GM12891 (cell line): ENCODE results near the gene SBK2.
A peak's percentile ranks its signal among the peaks of the same experiment; 100 is the strongest.

Experiments used
- DNase-seq: peaks from one replicate; pipeline ENCODE4 v3.0.0; 2011; ENCODE audit warnings: low spot score; ENCODE audit not compliant: insufficient read length
- FAIRE-seq: peaks from 2 replicates; lab custom pipeline; 2011; peaks lifted over from hg19 to GRCh38; lab: Jason Lieb, UNC
- PAX5 ChIP-seq: IDR thresholded peaks from 2 replicates; pipeline ENCODE4 v1.6.1; 2011; ENCODE audit warnings: low read length, moderate library complexity, mild to moderate bottlenecking; ENCODE audit not compliant: insufficient read depth, severe bottlenecking
- POLR2A ChIP-seq: IDR thresholded peaks from 2 replicates; pipeline ENCODE4 v1.6.1; 2011; ENCODE audit warnings: low read depth, low read length, control low read depth
- POLR2AphosphoS5 ChIP-seq: IDR thresholded peaks from 2 replicates; pipeline ENCODE4 v1.6.1; 2011; ENCODE audit warnings: low read depth, low read length, control low read depth
- POU2F2 ChIP-seq: IDR thresholded peaks from 2 replicates; pipeline ENCODE4 v1.6.1; 2011; ENCODE audit warnings: low read depth, mild to moderate bottlenecking, control low read depth, low read length, moderate library complexity
- SPI1 ChIP-seq: IDR thresholded peaks from 2 replicates; pipeline ENCODE4 v1.6.1; 2011; ENCODE audit warnings: low read depth, low read length, control low read depth
- TAF1 ChIP-seq: IDR thresholded peaks from 2 replicates; pipeline ENCODE4 v1.6.1; 2011; ENCODE audit warnings: low read depth, low read length, control low read depth

Gene SBK2

DNA sequence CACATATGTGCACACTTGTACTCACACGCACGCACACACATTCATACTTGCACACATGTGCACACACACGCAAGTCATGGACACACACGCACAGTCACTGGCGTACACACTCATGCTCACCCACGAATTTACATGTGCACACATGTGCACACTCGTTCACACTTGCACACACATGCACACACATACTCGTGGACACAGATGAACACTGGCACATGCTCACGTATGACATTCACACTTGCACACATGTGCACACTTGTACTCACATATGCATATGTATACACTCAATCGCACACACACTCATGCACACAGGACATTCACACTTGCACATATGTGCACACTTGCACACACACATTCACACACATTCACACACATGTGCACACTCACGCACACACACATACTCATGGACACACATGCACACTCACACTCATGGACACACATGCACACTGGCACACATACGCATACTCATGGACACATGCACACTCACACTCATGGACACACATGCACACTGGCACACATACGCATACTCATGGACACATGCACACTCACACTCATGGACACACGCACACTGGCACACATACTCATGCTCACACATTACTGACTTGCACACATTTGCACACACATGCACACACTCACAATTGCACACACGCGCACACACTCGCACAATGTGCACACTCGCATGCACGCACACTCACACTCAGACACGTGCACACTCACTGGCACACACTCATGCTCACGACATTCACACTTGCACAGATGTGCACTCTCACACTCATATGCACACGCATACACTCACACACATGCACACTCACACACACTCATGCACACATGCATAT is 9.5 kb downstream of the SBK2 start:
- DNase-seq (no peak), FAIRE-seq (peak; percentile 38)
- TF ChIP-seq TAF1 (no peak), POLR2A (no peak), SPI1 (no peak), POLR2AphosphoS5 (no peak), POU2F2 (no peak), PAX5 (no peak)

GRCh38 chr19:55526216-55527196 is 10.4 kb downstream of the SBK2 start:
- TF ChIP-seq TAF1 (no peak), POLR2AphosphoS5 (no peak), SPI1 (no peak), POLR2A (no peak), PAX5 (no peak), POU2F2 (no peak; the same call in 1 of the 2 replicates)
- DNase-seq, result no peak
- peak; percentile 83 for FAIRE-seq

- no peak for DNase-seq
- no peak for TF ChIP-seq SPI1
- TF ChIP-seq POU2F2, result no peak
- TF ChIP-seq PAX5, result no peak
- no peak for TF ChIP-seq TAF1
- no peak for TF ChIP-seq POLR2AphosphoS5
- no peak for TF ChIP-seq POLR2A
- no peak for FAIRE-seq
Measured at GRCh38 chr19:55525289-55526101, 11.4 kb downstream of the SBK2 start.

DNA sequence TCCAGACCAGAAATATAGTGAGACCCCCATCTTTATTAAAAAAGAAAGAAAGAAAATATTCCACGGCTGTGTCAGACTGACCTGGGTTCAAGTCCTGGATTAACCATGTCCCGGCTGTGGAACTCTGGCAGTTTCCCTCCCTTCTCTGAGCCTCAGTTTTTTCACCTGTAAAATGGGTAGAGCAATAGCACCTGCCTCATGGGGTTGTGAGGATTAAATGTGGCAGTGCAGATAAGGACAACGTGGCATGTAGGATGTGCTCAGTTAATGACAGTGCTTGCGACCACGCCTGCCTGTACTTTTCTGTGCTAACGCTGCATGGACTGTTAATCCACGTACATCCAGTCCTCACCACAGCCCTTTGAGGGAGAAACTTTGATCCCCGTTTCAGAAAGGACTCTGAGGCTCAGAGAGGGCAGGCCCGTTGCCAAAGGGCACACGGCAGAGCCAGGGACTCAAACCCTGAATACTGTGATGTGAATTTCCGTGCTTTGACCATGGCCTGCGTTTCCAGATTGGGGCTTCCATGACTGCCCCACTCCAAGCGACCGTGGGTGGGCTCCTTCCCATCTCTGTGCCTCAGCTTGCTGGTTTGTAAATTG is 16.1 kb downstream of the SBK2 start:
- TF ChIP-seq POLR2AphosphoS5, result no peak
- no peak for TF ChIP-seq POU2F2
- no peak for TF ChIP-seq TAF1
- no peak for TF ChIP-seq POLR2A
- no peak for TF ChIP-seq SPI1
- no peak for TF ChIP-seq PAX5

DNA sequence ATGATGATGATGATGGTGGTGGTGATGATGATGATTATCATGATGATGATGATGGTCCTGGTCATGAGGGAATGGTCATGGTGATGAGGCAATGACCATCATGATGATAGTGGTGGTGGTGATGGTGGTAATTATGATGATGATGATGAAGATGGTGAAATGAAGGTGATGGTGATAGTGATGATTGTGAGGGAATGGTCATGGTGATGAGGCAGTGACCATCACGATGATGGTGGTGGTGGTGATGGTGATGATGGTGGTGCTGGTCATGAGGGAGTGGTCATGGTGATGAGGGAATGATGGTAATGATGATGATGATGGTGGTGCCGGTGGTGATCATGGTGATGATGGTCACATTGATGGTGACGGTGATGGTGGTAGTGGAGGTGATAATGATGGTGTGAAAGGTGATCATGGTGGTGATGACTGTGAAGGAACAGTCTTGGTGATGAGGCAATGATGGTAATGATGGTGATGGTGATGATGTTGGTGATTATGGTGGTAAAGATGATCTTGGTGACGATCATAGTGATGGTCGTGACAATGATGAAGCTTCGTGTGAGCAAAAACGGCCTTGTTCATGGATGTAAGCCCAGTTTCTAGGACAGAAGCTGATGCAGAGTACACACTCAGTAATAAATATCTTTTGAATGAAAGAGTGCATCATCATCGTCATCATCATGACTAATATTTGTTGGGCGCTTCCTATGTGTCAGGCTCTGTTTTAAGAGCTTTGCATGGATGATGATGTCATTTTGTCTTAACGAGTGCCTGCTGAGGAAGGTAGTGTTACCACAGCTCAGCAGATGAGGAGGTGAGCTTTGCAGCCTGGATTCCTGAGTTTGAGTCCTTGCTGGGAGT is 17.3 kb downstream of the SBK2 start:
- TF ChIP-seq TAF1 (no peak), POLR2A (no peak), POU2F2 (no peak), PAX5 (no peak), SPI1 (no peak), POLR2AphosphoS5 (no peak)
- FAIRE-seq, result peak; percentile 51
- no peak for DNase-seq

More for the DNA sequence above, 16.1 kb downstream of the SBK2 start:
- DNase-seq (no peak), FAIRE-seq (no peak)

DNA sequence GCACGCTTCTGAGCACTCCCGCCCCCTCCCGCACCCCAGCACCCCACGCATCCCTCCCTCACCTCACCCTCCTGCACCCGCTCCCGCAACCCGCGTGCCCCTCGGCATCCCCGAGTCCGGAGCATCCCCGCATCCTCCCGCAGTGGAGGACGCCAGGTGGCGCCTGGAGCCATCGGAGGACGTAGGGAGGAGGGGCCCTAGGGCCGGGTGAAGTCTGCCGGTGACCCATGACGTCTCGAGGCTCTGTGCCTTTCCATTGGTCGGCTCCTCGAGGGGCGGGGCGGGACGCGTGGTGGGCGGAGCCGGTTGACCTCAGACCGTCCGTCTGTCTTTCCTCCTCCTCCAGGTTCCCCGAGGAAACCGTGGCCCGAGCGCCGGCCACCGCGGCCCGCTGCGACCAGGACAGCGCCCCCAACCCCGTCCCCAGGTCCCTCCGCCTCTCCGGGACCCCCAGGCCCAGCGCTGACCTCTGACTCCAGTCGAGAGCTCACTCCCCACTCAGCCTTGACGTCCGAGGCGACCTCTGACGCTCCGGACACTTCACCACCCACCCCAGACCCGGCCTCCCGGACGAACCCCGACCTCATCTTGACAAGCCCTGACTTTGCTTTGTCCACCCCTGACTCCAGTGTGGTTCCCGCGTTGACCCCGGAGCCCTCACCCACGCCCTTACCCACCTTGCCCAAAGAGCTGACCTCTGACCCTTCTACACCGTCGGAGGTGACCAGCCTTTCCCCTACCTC is 19.9 kb downstream of the SBK2 start:
- TF ChIP-seq POLR2AphosphoS5 (no peak), POU2F2 (no peak), POLR2A (no peak), SPI1 (no peak), PAX5 (no peak), TAF1 (no peak)
- FAIRE-seq (peak; percentile 99), DNase-seq (peak; percentile 100)

DNA sequence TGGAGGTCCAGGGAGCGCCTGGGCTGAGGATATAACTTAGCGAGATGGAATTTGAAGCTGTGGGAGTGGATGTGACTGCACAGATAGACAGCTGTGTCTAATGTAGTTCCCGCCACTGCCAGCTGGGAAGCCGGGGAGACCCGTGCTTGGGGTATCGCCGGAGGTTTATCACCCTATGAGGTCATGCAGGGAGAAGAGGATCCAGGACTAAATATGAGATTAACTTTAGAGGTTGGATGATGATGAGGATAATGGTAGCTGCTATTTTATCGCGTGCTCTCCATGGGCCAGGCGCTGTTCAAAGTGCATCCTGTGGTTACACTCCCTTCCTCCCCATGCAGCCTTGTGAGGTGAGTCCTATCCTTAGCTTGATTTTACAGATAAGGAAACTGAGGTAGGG is 28.8 kb downstream of the SBK2 start:
- TF ChIP-seq SPI1, result no peak
- DNase-seq, result no peak
- no peak for FAIRE-seq

DNA sequence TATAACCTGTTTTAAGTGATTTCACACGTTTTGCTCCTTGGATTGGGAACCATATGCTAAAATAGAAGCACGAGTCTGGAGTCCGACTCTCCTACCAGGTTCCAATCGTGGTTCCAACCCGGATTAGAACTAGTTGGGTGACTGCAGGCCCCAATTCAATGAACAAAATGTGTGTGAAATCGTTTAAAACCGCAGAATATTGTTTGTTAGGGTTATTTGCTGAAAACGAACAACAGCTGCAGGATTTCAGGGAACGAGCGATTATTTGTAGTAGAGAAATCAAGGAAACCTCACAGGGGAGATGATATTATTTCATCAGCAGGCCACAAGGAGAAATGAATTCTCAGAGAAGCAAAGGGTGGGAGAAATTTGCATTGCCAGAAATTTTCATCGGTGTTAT is 32.0 kb downstream of the SBK2 start:
- DNase-seq, result no peak
- TF ChIP-seq POU2F2 (no peak), SPI1 (no peak), TAF1 (no peak), POLR2A (no peak), PAX5 (no peak), POLR2AphosphoS5 (no peak)
- FAIRE-seq, result no peak
